BJ (cell line): Measurements from ENCODE around the gene TEX28. TPM values are rescaled to one million over a fixed set of nuclear protein-coding genes. Genes with fewer than 3 reads are reported as not detected.

ENCODE experiments used
- CTCF ChIA-PET: fragments of 350-600 bp; formaldehyde crosslinking; extraction: SDS; loops from one replicate; lab custom pipeline; 2021; ENCODE audit warnings: antibody characterized with exemption, inconsistent platforms; lab: Yijun Ruan, JAX
- POLR2A ChIA-PET: fragments of 300-600 bp; sonication (Branson Sonifier 250); formaldehyde crosslinking; extraction: SDS; loops from one replicate; lab custom pipeline; 2021; ENCODE audit warnings: antibody characterized with exemption; lab: Charles Lee
- DNase-seq: peaks from one replicate; pipeline ENCODE4 v3.0.0-alpha.2; 2011; ENCODE audit warnings: low read depth
- H3K27me3 ChIP-seq: 2 replicates; pipeline ENCODE4 v1.6.0; 2011; ENCODE audit warnings: low read length; ENCODE audit not compliant: control insufficient read depth, insufficient read depth
- H3K36me3 ChIP-seq: 2 replicates; pipeline ENCODE4 v1.5.1; 2011; ENCODE audit warnings: low read length; ENCODE audit not compliant: control insufficient read depth, insufficient read depth
- H3K4me3 ChIP-seq: 2 replicates; pipeline ENCODE4 v1.5.1; 2011; ENCODE audit warnings: low read depth, mild to moderate bottlenecking, control low read depth, low read length
- polyA plus RNA-seq: library from polyadenylated mRNA; depleted of rRNA; stranded (reverse); fragments of >200 nt; gene quantifications from 2 replicates; pipeline ENCODE4 v1.2.3, GENCODE V29; 2011
- TF ChIP-seq, protein P1 (sequence below): IDR thresholded peaks from 2 replicates; pipeline ENCODE4 v1.5.1; 2011; ENCODE audit warnings: low read depth, mild to moderate bottlenecking, control low read depth, inconsistent platforms, low read length, moderate library complexity; ENCODE audit not compliant: insufficient read depth

Gene TEX28
- polyA plus RNA-seq, 1 experiment = not detected

DNA sequence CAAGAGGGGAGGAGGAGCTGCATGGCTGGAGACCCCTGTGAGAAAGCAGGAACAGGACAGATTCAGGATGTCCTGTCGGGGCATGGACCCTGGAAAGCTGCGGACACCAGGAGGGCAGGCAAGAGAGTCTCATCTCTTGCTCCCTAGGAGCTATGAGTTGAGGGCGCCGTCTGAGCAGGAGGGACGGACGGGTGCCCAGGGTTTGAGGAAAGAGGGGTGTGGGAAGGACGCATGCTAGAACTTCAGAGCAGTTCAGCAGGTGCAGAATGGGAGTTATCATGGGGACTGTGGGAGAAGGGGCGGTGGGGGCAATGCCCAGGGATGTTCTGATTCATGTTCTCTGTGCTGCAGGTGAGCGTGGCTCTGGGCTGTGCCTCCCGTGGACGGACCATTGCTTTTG is 25.5 kb upstream of the TEX28 start:
- peaks cover 11% of the 10 kb centered on the region for H3K27me3 ChIP-seq
- TF ChIP-seq, protein P1, sequence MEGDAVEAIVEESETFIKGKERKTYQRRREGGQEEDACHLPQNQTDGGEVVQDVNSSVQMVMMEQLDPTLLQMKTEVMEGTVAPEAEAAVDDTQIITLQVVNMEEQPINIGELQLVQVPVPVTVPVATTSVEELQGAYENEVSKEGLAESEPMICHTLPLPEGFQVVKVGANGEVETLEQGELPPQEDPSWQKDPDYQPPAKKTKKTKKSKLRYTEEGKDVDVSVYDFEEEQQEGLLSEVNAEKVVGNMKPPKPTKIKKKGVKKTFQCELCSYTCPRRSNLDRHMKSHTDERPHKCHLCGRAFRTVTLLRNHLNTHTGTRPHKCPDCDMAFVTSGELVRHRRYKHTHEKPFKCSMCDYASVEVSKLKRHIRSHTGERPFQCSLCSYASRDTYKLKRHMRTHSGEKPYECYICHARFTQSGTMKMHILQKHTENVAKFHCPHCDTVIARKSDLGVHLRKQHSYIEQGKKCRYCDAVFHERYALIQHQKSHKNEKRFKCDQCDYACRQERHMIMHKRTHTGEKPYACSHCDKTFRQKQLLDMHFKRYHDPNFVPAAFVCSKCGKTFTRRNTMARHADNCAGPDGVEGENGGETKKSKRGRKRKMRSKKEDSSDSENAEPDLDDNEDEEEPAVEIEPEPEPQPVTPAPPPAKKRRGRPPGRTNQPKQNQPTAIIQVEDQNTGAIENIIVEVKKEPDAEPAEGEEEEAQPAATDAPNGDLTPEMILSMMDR = no peak
- H3K4me3 ChIP-seq = no peak overlapping the region
- ChIA-PET POLR2A (no interaction called here), CTCF (no interaction called here)
- no peak for DNase-seq
- H3K36me3 ChIP-seq = no peaks in the 10 kb centered on the region

DNA sequence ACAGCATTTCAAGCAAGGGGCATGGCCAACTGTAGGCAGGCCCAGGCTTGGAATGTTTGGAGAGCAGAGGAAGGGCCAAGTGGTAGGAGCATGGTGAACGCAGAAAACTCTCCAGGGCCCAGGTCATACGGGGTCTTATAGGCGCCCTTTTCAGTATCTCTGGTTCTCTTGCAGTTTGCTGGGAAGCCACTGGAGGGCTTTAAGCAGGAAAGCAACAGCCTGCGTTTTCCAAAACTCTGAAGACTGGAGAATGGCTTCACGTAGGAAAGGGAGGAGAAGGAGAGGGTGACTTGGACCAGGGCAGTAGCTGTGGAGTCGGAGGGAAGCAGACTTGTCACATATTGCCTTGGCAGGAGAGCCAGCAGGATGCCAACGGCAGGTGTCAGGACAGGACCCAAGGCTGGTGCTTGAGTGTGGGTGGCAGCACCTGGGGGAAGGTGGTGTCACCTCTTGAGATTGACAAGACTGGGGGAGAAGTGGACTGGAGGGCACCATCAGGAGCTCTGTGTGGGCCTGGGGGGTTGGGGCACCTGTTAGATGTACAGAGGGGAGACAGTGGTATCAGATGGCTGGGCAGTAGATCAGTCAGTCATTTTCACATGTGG is 22.6 kb upstream of the TEX28 start:
- TF ChIP-seq, protein P1 = peak; percentile 59
- no peaks in the 10 kb centered on the region for H3K36me3 ChIP-seq
- CTCF ChIA-PET = interaction anchor here (1.5 to 4.2 kb wide), 3 partner anchors 9 to 13 kb away, joined by 3 to 25 read pairs (median 4); no protein-coding TSS in a partner anchor
- peaks cover 6% of the 10 kb centered on the region for H3K27me3 ChIP-seq
- no peak overlapping the region for H3K4me3 ChIP-seq
- no peak for DNase-seq
- POLR2A ChIA-PET = no interaction called here

DNA sequence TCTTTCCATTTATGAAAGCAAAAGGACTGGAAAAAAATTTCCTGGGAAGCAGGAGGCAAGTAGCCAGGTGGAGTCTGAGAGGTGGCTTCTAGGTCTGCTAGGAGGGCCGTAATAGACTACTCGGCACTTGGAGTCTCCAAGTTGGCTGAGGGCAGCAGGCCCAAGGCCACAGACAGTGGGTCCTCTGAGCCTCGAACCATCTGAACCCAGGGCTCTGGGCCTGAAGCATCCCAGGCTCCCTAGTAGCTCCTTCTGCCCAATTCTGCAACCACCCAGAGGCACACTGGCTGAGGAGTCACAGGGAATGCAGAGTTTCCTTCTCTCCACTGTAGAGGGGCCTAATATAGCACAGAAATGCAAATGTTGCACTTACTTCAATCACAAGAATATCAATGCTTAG is 20.5 kb upstream of the TEX28 start:
- no peak for DNase-seq
- TF ChIP-seq, protein P1 = no peak
- Histone ChIP-seq H3K4me3 (no peak overlapping the region), H3K27me3 (peaks cover 7% of the 10 kb centered on the region), H3K36me3 (no peaks in the 10 kb centered on the region)
- POLR2A ChIA-PET = no interaction called here
- CTCF ChIA-PET = interaction anchor here (4.2 kb wide), 1 partner anchor 12 kb away, joined by 25 read pairs; no protein-coding TSS in a partner anchor

DNA sequence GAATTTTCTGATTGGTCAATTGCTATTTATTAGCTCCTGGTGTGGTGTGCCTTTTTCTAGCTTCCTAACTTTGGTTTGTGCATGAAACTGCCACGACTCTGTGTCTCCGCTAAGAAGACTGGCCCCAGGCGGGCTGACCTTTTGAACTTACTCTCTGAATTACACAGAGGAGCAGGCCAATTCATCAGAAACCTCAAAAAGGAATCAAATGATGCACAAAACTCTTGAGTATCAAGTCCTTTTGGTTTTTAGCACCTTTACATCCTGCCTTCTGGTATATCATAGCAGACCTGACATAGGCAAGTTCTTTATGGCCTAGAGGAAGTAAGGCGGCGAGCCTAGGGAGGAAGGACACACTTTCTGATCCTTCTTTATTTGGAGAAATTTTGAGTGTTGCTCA is 18.2 kb upstream of the TEX28 start:
- CTCF ChIA-PET = no interaction called here
- H3K4me3 ChIP-seq = no peak overlapping the region
- POLR2A ChIA-PET = interaction anchor here (0.5 kb wide), 1 partner anchor 56 kb away, joined by 7 read pairs; no protein-coding TSS in a partner anchor
- no peaks in the 10 kb centered on the region for H3K36me3 ChIP-seq
- 0 out of 2 replicates have a peak, but pooled peaks cover 1% of the 10 kb centered on the region for H3K27me3 ChIP-seq
- no peak for DNase-seq
- TF ChIP-seq, protein P1 = no peak

DNA sequence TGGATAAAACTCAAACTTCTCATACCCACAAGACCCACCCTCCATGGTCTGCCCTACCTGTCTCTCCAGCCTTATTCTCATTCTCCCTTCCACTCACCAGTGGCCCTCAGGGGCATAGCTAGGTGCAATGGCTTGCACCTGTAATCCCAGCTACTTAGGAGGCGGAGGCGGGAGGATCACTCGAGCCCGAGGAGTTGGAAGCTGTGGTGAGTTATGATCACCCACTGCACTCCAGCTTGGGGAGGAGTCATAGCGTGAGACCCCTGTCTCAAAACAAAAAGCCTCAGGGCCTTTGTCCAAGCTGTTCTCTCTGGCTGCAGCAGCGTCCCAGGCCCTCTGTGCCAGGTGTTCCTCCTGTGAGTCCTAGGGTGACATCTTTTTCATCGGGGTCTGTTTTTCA is 17.2 kb upstream of the TEX28 start:
- Histone ChIP-seq H3K4me3 (no peak overlapping the region), H3K27me3 (0 out of 2 replicates have a peak, but pooled peaks cover 1% of the 10 kb centered on the region), H3K36me3 (no peaks in the 10 kb centered on the region)
- DNase-seq = no peak
- TF ChIP-seq, protein P1 = no peak
- ChIA-PET CTCF (no interaction called here), POLR2A (no interaction called here)
